ENCODE measurements around the gene AWAT2. TPM values are rescaled to one million over a fixed set of nuclear protein-coding genes. Genes with fewer than 3 reads are reported as not detected.

AWAT2 gene
- total RNA-seq, 1 donor from 2014 or later: not detected

DNA sequence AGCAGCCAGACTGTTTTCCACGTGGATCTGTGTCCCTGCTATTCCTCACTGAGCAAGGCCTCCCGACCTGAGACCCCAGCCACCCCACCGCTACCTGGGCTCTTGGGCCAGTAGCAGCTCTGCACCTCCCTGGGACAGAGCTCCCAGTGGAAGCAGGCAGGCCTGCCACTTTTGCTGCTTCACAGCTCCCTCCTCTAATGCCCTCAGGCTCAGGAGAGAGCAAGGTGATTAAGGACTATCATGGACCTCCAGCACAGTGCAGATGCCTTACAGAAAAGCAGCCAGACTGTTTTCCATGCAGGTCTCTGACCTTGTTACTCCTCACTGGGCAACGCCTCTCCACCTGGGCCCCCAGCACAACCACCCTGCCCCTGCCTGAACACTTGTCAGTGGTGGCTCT, 37.0 kb downstream of the AWAT2 start:
- no peaks in the 10 kb centered on the region for H3K4me1 ChIP-seq
- no peak for DNase-seq (ENCODE audit: extremely low spot score in 2 of 2)
- no peaks in the 10 kb centered on the region for H3K9me3 ChIP-seq
- intact Hi-C loops (cut with DNase I): no loop called here
- no peak for TF ChIP-seq POLR2A (IDR thresholded peaks at IDR 0.05)
- TF ChIP-seq POLR2AphosphoS5 (IDR thresholded peaks at IDR 0.05; ENCODE audit: insufficient read depth in 1 of 2, low read depth in 1 of 2): no peak
- TF ChIP-seq, protein P1, sequence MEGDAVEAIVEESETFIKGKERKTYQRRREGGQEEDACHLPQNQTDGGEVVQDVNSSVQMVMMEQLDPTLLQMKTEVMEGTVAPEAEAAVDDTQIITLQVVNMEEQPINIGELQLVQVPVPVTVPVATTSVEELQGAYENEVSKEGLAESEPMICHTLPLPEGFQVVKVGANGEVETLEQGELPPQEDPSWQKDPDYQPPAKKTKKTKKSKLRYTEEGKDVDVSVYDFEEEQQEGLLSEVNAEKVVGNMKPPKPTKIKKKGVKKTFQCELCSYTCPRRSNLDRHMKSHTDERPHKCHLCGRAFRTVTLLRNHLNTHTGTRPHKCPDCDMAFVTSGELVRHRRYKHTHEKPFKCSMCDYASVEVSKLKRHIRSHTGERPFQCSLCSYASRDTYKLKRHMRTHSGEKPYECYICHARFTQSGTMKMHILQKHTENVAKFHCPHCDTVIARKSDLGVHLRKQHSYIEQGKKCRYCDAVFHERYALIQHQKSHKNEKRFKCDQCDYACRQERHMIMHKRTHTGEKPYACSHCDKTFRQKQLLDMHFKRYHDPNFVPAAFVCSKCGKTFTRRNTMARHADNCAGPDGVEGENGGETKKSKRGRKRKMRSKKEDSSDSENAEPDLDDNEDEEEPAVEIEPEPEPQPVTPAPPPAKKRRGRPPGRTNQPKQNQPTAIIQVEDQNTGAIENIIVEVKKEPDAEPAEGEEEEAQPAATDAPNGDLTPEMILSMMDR (IDR thresholded peaks at IDR 0.05): no peak
- no peak overlapping the region for H3K4me3 ChIP-seq
- no peaks in the 10 kb centered on the region for H3K36me3 ChIP-seq
- H3K27ac ChIP-seq: no peak overlapping the region
- H3K27me3 ChIP-seq: no peaks in the 10 kb centered on the region

DNA sequence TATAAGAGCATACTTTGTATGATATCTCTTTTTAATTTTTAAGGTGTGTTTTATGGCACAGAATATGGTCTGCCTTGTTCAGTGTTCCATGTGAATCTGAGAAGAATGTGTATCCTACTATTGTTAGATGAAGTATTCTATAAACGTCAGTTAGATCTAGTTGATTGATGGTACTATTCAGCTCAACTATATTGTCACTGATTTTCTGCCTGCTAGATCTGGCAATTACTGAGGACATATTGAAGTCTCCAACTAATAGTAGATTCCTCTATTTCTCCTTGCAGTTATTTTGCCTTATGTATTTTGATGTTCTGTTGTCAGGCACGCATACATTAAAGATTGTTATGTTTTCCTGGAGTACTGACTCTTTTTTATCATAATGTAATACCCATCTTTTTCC, 39.8 kb downstream of the AWAT2 start:
- no peaks in the 10 kb centered on the region for H3K36me3 ChIP-seq
- H3K27ac ChIP-seq: no peak overlapping the region
- TF ChIP-seq, protein P1 (IDR thresholded peaks at IDR 0.05): no peak
- no peak for TF ChIP-seq POLR2AphosphoS5 (IDR thresholded peaks at IDR 0.05; ENCODE audit: insufficient read depth in 1 of 2, low read depth in 1 of 2)
- TF ChIP-seq POLR2A (IDR thresholded peaks at IDR 0.05): no peak
- intact Hi-C loops (cut with DNase I): no loop called here
- no peaks in the 10 kb centered on the region for H3K9me3 ChIP-seq
- H3K27me3 ChIP-seq: no peaks in the 10 kb centered on the region
- DNase-seq (ENCODE audit: extremely low spot score in 2 of 2): no peak
- no peak overlapping the region for H3K4me3 ChIP-seq
- H3K4me1 ChIP-seq: no peaks in the 10 kb centered on the region

DNA sequence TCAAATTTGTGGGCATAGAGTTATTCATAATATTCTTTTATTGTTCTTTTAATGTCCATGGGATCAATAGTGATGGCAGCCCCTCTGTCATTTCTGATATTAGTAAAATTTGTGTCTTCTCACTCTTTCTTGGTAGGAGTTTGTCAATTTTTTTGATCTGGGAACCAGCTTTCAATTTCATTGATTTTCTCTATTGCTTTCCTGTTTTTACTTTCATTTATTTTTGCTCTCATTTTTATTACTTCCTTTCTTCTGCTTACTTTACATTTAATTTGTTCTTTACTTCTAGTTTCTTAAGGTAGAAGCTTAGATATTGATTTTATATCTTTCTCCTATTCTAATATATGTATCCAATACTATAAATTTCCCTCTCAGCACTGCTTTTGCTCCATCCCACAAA, 40.7 kb downstream of the AWAT2 start:
- Histone ChIP-seq H3K27me3 (no peaks in the 10 kb centered on the region), H3K36me3 (no peaks in the 10 kb centered on the region), H3K9me3 (no peaks in the 10 kb centered on the region), H3K4me3 (no peak overlapping the region), H3K27ac (no peak overlapping the region), H3K4me1 (no peaks in the 10 kb centered on the region)
- no peak for DNase-seq (ENCODE audit: extremely low spot score in 2 of 2)
- intact Hi-C loops (cut with DNase I): no loop called here
- TF ChIP-seq, protein P1 (IDR thresholded peaks at IDR 0.05): no peak
- TF ChIP-seq POLR2AphosphoS5 (IDR thresholded peaks at IDR 0.05; ENCODE audit: insufficient read depth in 1 of 2, low read depth in 1 of 2) (no peak), POLR2A (IDR thresholded peaks at IDR 0.05) (no peak)

DNA sequence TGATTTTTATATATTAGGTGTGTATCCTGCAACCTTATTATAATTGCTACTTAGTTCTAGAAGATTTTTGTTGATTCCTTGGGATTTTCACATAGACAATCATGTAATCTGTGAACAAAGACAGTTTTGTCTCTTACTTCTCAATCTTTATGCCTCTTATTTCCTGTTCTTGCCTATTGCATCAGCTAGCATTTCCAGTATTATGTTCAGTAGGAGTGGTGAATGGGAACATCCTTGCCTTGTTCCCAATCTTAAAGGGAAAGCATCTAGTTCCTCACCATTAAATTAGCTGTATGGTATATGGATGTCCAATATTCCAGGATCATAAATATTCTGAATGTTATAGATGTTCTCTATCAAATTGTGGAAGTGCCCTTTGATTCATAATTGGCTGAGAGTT, 41.8 kb downstream of the AWAT2 start:
- H3K27ac ChIP-seq: no peak overlapping the region
- H3K36me3 ChIP-seq: no peaks in the 10 kb centered on the region
- H3K4me1 ChIP-seq: no peaks in the 10 kb centered on the region
- intact Hi-C loops (cut with DNase I): no loop called here
- no peak overlapping the region for H3K4me3 ChIP-seq
- no peak for TF ChIP-seq POLR2A (IDR thresholded peaks at IDR 0.05)
- TF ChIP-seq, protein P1 (IDR thresholded peaks at IDR 0.05): no peak
- no peak for TF ChIP-seq POLR2AphosphoS5 (IDR thresholded peaks at IDR 0.05; ENCODE audit: insufficient read depth in 1 of 2, low read depth in 1 of 2)
- DNase-seq (ENCODE audit: extremely low spot score in 2 of 2): no peak
- no peaks in the 10 kb centered on the region for H3K9me3 ChIP-seq
- no peaks in the 10 kb centered on the region for H3K27me3 ChIP-seq

DNA sequence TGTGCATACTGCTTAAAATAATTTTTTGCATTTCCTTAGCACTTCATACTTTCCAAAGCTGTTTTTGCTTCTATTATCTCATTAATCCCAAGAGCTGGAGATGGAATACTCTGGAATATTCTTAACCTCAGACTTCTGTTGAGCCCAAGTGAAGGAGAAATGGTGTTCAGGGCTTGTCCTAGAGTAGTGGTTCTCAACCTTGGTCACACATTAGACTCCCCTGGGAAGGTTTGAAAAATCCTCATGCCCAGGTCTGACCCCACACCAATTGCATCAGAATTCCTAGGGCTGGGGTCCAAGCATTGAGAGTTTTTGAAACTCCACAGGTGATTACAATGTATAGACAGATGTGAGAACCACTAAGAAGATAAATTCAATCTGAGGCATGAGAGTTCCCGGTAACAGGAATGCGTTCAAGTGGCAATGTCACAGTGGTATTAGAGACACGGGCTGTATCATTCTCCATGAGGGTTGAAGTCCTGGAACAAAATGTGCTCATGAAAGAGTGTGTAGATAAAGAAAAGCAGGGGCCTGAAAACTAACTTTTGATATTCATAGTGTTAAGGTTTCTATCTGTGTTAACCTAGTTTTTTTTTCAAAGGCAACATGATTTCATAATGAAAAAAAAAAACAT, 47.9 kb downstream of the AWAT2 start:
- TF ChIP-seq POLR2AphosphoS5 (IDR thresholded peaks at IDR 0.05; ENCODE audit: insufficient read depth in 1 of 2, low read depth in 1 of 2) (no peak), POLR2A (IDR thresholded peaks at IDR 0.05) (no peak)
- TF ChIP-seq, protein P1 (IDR thresholded peaks at IDR 0.05): no peak
- no peaks in the 10 kb centered on the region for H3K4me1 ChIP-seq
- intact Hi-C loops (cut with DNase I): no loop called here

More for the DNA sequence above, 47.9 kb downstream of the AWAT2 start:
- Histone ChIP-seq H3K4me3 (no peak overlapping the region), H3K27me3 (no peaks in the 10 kb centered on the region), H3K9me3 (no peaks in the 10 kb centered on the region), H3K27ac (no peak overlapping the region), H3K36me3 (no peaks in the 10 kb centered on the region)
- DNase-seq (ENCODE audit: extremely low spot score in 2 of 2): no peak
